Ovary (tissue), 9 donors: ENCODE results near the gene ZNF576. TPM values are rescaled to one million over a fixed set of nuclear protein-coding genes. Genes with fewer than 3 reads are reported as not detected.

ENCODE experiments used
- DNase-seq, 5 donors: peaks; one replicate each; pipeline ENCODE4 v3.0.0-alpha.2; 2019 to 2020
- H3K27ac ChIP-seq, 2 donors: fragments of 200-600 bp; one replicate each; pipeline versions ENCODE4 v1.5.1 to v1.8.0; 2019 to 2022
- H3K27me3 ChIP-seq: fragments of 200-600 bp; one replicate; pipeline ENCODE4 v1.8.0; 2022
- H3K36me3 ChIP-seq: fragments of 200-600 bp; sonication (generic); one replicate; pipeline ENCODE4 v1.5.1; 2019
- H3K4me1 ChIP-seq: one replicate; pipeline ENCODE4 v1.8.1; 2013; ENCODE audit warnings: mild to moderate bottlenecking, moderate library complexity; ENCODE audit not compliant: insufficient read depth
- H3K4me3 ChIP-seq: fragments of 200-600 bp; sonication (generic); one replicate; pipeline ENCODE4 v1.5.1; 2017
- H3K9me3 ChIP-seq, 2 donors: fragments of 200-600 bp in 1 of 2; sonication (generic) in 1 of 2; one replicate each; pipeline versions ENCODE4 v1.5.1 to v1.8.1; 2013 to 2019; ENCODE audit warnings: mild to moderate bottlenecking in 1 of 2, moderate library complexity in 1 of 2
- EP300 ChIP-seq: sonication (generic); formaldehyde crosslinking; IDR thresholded peaks from one replicate; pipeline ENCODE4 v1.6.1; 2017; ENCODE audit warnings: antibody characterized with exemption
- POLR2A ChIP-seq: fragments of 450-650 bp; IDR thresholded peaks from one replicate; pipeline ENCODE4 v1.6.1; 2017; ENCODE audit warnings: antibody characterized with exemption, mild to moderate bottlenecking, moderate library complexity
- WGBS, 3 donors: extraction: QIAGEN DNeasy Blood & Tissue Kit in 1 of 3; methylation state at CpG; one replicate each; pipeline versions ENCODE4 v1.1.5 to v1.1.7; 2013 to 2017; 5-methylcytosine and 5-hydroxymethylcytosine counted together
- intact Hi-C, 4 donors: fragments of 100-400 bp; cut with DNase I; formaldehyde crosslinking; loops; one replicate each; pipeline versions ENCODE4 v1.11.0 to v1.15.1; 2022 to 2023
- polyA plus RNA-seq, 2 donors: library from polyadenylated mRNA; stranded (reverse); fragments of 200-250 nt in 1 of 2; fragments of 350-450 nt in 1 of 2; fragmentation: Illumina TruSeq in 1 of 2; extraction: RNeasy Lipid Tissue Mini Kit (QIAGEN cat#74804) in 1 of 2; gene quantifications; one replicate each; pipeline ENCODE4 v1.2.3, GENCODE V29; 2013 to 2014
- total RNA-seq, 7 donors: library from RNA; depleted of rRNA in 2 of 7; stranded (reverse); fragments of >200 nt in 2 of 7; fragmentation: NEBNext Ultra II Directional in 3 of 7; extraction: Animal tissue kit (Norgen Biotek cat#: 25700) in 3 of 7; gene quantifications; one replicate each; pipeline versions ENCODE4 v1.1.0 to v1.2.4, GENCODE V29; 2016 to 2023
- TF ChIP-seq, protein P1 (sequence below), 3 donors: fragments of 450-650 bp in 2 of 3; fragments of 200-600 bp in 1 of 3; IDR thresholded peaks; one replicate each; pipeline versions ENCODE4 v1.5.1 to v1.8.0; 2016 to 2022; ENCODE audit warnings: antibody characterized with exemption in 3 of 3, mild to moderate bottlenecking in 1 of 3
- donor health status: DM: no; HTN: no; CAD: no; lungs with moderate emphysema.
- donor health status: DM: no; HTN: no; CAD: no.
- donor health status: Bipolar disorder and iron deficiency.
- donor health status: DM: yes; HTN: yes; CAD: no.
- donor health status: DM: no; HTN: no; CAD: no.
- donor health status: DM: yes; HTN: yes; CAD: no.

Gene ZNF576
- total and polyA plus RNA-seq, 9 donors = 8.6 to 22.4 (median 16.6) TPM

- no peak overlapping the region for H3K27ac ChIP-seq
- H3K4me3 ChIP-seq = no peak overlapping the region
- 66 to 80% (median 77%) methylated on average over 13 of the region's 13 CpGs for WGBS, 3 donors
- TF ChIP-seq, protein P1, sequence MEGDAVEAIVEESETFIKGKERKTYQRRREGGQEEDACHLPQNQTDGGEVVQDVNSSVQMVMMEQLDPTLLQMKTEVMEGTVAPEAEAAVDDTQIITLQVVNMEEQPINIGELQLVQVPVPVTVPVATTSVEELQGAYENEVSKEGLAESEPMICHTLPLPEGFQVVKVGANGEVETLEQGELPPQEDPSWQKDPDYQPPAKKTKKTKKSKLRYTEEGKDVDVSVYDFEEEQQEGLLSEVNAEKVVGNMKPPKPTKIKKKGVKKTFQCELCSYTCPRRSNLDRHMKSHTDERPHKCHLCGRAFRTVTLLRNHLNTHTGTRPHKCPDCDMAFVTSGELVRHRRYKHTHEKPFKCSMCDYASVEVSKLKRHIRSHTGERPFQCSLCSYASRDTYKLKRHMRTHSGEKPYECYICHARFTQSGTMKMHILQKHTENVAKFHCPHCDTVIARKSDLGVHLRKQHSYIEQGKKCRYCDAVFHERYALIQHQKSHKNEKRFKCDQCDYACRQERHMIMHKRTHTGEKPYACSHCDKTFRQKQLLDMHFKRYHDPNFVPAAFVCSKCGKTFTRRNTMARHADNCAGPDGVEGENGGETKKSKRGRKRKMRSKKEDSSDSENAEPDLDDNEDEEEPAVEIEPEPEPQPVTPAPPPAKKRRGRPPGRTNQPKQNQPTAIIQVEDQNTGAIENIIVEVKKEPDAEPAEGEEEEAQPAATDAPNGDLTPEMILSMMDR (IDR thresholded peaks at IDR 0.05) = no peak
- TF ChIP-seq EP300 = no peak
- TF ChIP-seq POLR2A = no peak
- H3K9me3 ChIP-seq = no peaks in the 10 kb centered on the region
- DNase-seq = no peak
- H3K27me3 ChIP-seq = no peaks in the 10 kb centered on the region
- intact Hi-C loops = no loop called here
- no peaks in the 10 kb centered on the region for H3K36me3 ChIP-seq
- peaks cover 6% of the 10 kb centered on the region for H3K4me1 ChIP-seq
These were observed 42.0 kb downstream of the ZNF576 start for GRCh38 chr19:43638214-43638994.

DNA sequence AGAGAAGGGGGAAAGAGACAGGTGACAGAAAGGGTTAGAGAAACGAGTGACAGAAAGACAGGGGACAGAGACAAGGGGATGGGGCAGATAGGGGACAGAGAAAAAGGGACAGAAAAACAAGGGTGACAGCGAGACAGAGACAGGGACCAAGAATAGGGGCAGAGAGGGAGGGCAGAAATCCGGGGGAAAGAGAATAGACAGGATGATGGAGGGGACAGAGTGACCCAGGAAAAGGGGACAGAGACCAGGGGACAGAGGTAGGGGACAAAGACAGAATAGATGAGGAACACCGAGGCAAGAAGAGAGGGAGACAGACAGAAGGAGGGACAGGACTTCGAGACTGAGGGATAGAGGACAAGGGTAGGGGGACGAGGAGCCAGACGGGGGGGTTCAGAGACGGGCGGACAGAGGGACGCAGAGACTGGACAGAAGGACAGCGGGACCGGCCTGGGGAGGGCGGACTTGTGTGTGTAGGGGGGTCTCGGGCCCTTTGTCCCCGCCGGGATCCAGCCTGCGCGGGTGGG lies 42.7 kb downstream of the ZNF576 start:
- no peak for DNase-seq
- no peak for TF ChIP-seq EP300
- peaks cover 6% of the 10 kb centered on the region for H3K4me1 ChIP-seq
- no peaks in the 10 kb centered on the region for H3K9me3 ChIP-seq
- peak overlapping the region; percentile 61 for H3K4me3 ChIP-seq
- peak overlapping the region in 1 of 2 donors; percentile 69 for H3K27ac ChIP-seq
- WGBS, 3 donors = 10 to 15% (median 14%) methylated on average over 15 to 18 of the region's 18 CpGs
- no peaks in the 10 kb centered on the region for H3K36me3 ChIP-seq
- H3K27me3 ChIP-seq = no peaks in the 10 kb centered on the region
- intact Hi-C loops = no loop called here

DNA sequence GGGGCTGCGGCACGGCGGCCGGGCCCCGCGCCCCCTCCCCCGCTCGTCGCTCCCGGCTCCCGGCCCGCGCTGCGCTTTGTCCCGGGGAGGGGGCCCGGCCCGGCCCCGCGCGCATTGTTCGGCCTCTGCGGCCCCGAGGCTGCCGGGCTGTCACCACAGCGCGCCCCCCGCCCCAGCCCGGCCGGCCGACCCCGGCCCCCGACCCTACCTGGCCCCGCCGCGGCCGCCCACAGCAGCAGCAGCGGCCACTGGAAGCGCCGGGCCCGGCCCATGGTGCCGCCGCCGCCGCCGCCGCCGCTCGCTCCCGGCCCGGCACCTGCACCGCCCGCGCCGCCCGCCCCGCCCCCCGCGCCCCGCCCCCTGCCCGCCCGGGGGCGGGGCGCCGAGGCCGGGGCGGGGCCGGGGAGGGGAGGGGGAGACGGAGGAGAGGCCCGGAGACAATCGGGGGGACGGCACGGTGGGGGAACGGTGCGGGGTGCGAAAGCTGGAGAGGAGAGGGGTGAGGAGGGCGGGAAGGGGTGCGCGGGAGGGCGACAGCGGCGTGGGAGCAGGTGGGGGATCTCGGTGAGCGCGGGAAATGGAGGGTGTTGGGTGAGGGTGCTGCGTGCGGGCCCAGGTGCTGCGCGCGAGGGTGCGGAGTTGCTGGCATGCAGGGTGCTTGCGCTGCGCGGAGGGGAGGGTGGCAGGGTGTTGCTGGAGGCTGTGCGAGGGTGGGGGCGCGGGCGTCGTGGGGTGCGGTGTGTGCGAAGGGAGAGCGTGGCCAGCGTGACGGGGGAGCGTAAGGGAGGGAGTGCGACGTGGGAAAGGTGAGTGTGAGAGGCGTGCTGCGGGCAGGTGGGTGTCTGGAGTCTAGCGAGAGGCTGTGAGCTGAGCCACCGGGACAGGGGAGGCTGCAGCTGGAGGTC lies 43.4 kb downstream of the ZNF576 start, which contains the start of gene CADM4:
CADM4 (minus strand) TSS at position 332 of the 905 bp plus-strand sequence; CDS start at position 272, 60 bp downstream.
- Histone ChIP-seq H3K27me3 (no peaks in the 10 kb centered on the region), H3K9me3 (no peaks in the 10 kb centered on the region), H3K27ac (peak within 1 kb of the TSS in 1 of 2 donors; percentile 69), H3K4me1 (peaks cover 6% of the 10 kb centered on the region), H3K4me3 (peak within 1 kb of the TSS; percentile 61), H3K36me3 (no peaks in the 10 kb centered on the region)
- intact Hi-C loops = no loop called here
- peak; percentile 37 to 65 (median 50) for DNase-seq
- WGBS, 3 donors = 0 to 1% (median 1%) methylated on average over 54 to 109 of the region's 110 CpGs
- no peak for TF ChIP-seq EP300
- TF ChIP-seq, protein P1 (IDR thresholded peaks at IDR 0.05) = no peak
- no peak for TF ChIP-seq POLR2A

GRCh38 chr19:43640424-43640757 lies 44.0 kb downstream of the ZNF576 start:
- 1 to 6% (median 5%) methylated on average over 9 of the region's 9 CpGs for WGBS, 3 donors
- Histone ChIP-seq H3K4me3 (peak overlapping the region; percentile 61), H3K27me3 (no peaks in the 10 kb centered on the region), H3K9me3 (no peaks in the 10 kb centered on the region), H3K27ac (no peak overlapping the region), H3K4me1 (peaks cover 6% of the 10 kb centered on the region), H3K36me3 (no peaks in the 10 kb centered on the region)
- intact Hi-C loops = no loop called here
- no peak for DNase-seq
- TF ChIP-seq EP300 (no peak), POLR2A (no peak)
- TF ChIP-seq, protein P1 (IDR thresholded peaks at IDR 0.05) = no peak
